T follicular helper cell (primary cell): ENCODE results near the gene UGT1A6.

Experiments
- DNase-seq: peaks from one replicate; pipeline ENCODE4 v3.0.0-alpha.2; 2020; ENCODE audit warnings: low read depth

Gene UGT1A6

DNA sequence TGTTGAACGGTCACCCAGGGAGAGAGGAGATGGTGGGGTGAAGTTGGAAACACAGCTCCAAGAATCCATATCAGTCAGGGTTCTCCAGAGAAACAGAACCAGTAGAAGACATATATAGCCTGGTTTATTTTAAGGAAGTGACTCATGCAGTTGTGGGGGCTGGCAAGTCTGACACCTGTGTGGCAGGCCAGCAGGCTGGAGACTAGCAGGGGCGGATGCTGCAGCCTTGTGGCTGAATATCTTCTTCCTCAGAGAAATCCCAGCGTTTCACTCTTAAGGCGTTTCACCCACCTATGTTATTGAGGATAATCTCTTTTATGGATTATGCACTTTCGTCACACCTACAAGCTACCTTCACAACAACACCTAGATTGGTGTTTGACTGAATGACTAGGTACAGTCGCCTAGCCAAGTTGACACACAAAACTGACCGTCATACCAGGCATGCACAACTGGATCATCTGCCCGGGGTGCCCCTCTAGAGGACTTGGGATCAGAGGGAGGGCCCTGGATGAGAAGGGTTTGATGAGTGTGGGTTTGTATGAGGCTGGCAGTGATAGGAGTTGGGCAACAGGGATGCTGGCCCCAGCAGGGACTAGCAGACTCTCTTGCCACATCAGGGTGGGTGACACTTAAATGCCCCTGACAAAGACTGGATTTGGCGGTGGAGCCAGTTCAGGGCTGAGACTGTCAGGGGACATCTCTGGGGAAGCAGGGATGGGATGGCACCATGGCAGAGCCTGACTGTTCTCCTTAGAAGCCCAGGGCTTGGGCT is 108.9 kb downstream of the UGT1A6 start:
- no peak for DNase-seq

DNA sequence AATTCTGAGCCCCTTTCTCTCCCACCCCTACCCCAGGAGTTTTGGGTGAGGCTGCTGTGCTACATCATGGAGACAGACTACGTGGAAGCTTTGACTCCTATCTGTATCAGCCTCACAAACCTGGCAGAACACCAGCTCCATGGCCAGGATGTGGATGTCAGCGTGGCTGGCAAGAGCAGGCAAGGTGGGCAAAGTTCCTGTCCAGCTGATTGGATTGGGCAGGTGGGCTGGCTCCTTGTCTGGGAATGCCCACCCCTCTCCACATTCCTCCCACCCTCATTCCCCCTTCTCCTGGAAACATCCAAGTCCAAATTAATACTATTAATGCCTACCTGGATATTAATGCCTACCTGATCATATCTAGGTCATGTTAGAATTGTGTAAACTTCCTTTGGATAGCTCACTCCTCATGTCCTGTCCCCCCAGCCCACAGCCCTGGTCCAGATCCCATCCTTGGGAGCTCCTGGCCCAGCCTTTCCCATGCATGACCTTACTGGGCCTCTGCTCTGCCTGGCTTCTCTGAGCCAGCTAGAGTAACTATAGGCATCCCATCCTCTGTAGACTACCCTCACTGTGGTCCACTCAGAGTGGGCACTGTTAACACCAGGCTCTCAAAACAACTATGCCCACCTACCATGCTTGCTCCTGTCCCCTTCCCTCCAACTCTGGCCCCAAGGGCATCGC is 109.6 kb downstream of the UGT1A6 start:
- DNase-seq = no peak

DNA sequence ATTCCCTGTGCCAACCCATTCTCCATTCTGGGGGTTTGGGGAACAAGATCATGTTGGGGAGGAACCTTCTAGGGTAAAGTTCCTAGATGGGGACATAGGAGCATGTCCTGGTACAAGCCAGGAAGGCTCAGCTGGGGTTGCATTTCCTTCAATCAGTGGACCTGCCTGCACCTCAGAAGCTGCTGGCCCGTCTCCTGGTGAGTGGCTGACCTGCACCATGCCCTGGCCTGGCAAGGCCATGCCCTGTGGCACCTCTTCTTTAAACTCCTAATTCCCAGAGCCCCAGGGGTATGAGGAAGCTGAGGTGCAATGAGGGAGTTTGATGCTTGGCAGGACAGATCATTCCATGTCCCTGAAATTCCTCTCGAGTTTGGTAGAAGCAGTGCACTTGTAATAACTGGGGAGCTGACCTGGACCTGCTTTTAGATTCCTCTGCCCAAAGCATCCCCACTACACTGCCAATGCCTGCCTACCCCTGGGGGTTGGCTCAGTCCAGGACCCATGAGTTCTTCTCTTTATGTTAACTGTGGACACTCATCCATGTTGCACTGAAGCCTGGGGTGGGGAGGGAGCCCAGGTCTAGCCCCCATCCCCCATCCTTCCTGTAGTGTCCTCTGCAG is 110.7 kb downstream of the UGT1A6 start:
- no peak for DNase-seq

- DNase-seq = no peak
Observed at GRCh38 chr2:233803994-233804393, 111.3 kb downstream of the UGT1A6 start.

- DNase-seq = no peak
Observed at GRCh38 chr2:233807215-233807865, 114.7 kb downstream of the UGT1A6 start.

DNA sequence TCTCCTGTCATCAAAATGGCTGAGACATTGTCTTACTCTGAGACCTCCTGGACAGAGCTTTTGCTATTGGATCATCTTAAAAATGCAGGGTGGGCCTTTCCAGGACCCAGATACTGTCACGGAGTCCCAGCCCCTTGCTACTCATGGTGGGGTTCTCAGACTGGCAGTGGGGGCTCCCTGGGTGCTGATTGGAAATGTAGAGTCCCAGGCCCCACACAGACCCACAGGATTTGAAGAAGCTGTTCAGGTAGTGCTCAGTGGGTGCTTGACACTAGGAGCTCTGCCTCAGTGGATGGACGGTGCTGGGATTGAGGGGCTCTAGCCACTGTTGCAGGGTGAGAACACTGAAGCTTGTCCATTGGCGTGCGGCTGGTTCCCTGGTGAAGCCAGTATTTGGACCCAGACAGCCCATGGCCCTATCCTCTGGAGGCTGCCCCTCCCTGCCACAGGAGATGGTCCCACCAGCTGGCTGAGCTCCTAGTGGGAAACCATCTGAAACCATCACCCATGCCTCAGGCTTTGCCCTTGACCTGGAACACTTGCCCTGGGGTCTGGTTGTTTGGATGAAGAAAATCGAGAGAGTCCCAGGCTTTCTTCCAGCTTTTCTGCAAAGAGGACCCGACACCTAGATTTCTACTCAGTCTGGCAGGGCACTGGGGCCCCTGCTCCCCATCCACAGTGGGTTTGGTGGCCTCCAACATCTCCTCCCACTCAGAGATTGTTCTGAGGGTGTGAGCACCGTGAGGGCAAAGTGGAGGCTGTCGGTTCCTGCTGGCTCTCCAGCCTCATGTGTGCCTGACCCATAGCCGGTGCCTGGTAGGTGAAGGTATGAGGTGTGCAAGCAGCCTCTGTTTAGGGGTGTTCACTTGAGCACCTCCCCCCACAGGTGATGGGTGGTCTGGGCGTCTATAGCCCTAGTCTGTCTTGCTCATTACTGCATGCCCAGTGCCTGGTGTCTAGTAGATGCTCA is 115.6 kb downstream of the UGT1A6 start:
- DNase-seq = no peak

GRCh38 chr2:233810385-233810784 is 117.7 kb downstream of the UGT1A6 start:
- DNase-seq = no peak

DNA sequence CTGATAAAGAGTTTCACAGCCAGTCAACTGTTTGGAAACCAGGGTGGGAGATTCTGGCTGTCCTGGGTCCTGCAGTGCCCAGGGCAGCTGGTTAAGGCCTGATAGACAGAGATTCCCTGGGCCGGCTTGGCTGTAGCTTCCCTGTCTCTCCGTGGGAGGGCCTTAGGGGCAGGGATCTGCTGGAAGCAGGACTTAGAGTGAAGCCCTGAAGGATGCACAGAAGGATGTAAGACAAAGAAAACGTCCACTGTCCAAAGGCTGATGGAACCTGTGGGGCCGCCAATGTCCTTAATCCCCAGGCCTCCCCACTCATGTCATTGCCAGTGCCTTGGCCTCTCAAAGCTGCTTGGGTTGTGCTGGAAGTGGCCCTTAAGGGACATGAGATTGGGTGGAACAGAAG is 118.4 kb downstream of the UGT1A6 start:
- DNase-seq = no peak

DNA sequence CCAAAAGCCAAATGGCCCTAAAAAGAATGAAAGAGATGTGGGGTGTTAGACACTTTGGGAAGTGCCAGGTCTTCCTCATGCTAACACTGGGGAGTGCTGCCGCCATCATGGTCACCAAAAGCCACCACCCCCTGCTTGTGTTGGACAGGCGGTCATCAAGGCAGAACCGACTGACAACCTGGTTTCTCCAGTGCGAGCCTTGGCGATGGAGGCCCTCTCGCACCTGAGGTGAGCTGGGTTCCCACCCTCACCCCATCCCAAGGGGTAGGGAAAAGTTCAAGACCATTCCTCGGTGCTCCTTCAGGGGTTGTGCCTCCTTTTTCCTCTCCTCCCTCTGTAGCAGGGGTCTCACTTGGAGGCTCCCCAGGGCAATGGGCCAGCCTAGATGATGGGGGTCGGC is 119.0 kb downstream of the UGT1A6 start:
- DNase-seq = no peak

- no peak for DNase-seq
Observed at GRCh38 chr2:233813236-233814055, 120.8 kb downstream of the UGT1A6 start.

- DNase-seq = no peak
Observed at GRCh38 chr2:233814056-233814835, 121.6 kb downstream of the UGT1A6 start.

- no peak for DNase-seq
Observed at GRCh38 chr2:233815861-233816260, 123.2 kb downstream of the UGT1A6 start.

DNA sequence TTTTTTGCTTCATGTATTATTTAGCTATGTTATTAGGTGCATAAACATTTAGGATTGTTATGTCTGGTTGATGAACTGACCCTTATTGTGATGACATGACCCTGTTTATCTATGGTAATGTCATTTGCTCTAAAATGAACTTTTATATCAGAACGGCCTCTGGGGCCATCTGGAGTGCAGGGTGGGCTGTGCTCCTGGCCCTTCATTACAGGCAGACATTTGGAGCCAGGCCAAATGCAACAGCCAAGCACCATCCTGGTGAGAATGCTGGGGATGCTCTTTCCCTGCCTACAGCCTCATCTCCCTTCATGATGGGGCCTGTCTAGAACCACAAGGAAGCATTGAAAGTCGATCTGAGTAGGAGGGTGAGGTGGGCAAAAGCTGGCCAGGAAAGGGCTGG is 123.6 kb downstream of the UGT1A6 start:
- no peak for DNase-seq

- DNase-seq = no peak
Observed at GRCh38 chr2:233816771-233817170, 124.1 kb downstream of the UGT1A6 start.

DNA sequence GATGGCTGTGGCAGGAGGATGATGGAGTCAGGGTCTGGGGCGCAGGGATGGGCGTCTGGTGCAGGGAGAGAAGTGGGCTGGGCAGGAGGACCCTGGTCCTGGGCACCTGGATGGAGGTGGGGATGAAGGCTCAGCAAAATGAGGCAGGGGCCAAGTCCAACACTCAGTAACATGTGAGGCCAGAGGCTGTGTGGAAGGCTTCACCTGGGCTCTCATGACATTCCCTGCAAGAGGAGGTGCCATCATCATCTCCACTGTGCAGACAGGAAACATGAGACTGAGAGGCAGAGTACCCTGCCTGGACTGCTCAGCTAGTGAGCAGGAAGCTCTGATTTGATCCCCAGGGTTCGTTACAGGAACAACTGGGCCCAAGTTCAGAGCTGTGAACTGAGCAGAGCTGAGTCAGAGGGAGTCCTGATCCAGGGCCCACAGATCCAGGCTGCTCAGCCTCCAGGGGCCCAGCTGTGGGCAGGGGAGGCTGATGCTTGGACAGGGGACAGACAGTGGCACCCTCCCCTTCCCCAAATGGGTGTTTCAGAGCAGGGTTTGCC is 124.7 kb downstream of the UGT1A6 start:
- DNase-seq = no peak

DNA sequence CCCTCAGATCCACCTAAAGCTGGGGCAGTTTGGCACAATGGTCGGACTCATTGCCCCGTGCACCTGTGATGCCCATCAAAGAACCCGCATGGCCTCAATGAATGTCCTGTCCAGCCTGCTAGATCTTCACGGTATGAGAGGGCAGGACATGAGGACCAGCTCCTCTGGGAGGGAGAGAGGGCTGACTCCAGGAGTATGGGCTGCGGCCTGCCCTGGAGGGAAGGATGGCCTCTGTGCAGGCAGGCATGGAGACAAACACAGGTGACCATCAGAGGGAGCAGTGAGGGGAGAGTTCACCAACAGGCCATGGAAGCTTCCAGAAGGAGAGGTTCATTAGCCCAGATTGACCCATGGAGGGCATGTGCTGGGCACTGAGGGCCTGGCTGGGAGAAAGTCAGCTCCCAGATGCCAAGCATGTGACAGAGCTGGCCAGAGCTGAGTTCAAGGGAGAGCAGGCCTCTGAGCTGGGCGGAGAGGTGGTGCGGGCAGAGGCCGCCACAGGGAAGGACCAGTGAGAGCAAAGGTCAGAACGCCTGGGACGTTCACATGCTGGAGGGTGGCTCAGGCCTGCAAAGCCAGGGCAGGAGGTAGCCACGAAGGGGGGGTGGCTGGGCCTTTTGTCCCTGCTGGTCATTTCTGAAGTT is 125.4 kb downstream of the UGT1A6 start:
- DNase-seq = no peak

DNA sequence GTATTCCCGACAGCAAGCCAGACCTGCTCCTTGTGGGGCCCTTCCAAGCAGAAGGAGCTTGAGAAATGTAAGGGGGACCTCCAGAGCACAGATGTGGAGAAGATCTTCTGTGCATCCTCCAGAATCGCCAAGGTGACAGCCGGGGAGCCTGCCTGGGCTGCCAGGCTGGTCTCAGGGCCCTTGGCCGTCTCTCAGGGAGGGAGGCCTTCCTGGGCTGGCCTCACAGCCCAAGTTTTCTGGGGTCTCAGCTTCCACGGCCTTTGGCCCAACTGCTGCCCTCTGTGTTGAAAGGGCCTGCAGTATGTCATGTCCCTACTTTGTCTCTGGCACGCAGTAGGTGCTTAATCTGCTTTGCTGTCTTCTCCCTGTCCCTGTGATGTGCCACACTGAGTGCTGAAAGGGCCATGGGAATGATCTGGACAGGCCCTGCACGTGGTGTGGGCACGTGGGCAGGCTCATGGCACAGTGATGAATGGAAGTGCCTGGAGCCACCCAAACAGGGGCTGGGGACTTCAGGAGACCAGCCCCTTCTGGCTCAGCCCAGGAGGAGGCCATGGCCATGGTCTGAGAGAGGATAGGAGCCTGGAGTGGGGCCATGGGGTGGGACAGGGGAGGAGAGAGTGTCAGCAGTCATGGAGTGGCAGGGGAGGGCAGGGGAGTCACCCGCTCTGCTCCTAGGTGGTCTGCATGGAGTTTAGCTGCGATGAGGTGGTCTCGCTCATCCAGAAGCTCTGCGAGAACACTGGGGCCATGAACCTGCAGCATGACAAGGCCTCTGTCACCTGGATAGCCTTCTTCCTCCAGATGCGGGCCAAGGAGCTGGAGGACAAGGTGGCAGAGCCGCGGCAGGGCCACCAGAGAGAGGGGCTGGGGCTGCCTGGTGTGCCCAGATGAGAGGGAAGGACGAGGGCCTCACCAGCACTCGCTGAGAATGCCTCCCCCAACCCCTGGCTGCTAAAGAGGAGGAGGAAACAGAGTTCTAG is 126.2 kb downstream of the UGT1A6 start:
- DNase-seq = no peak
